Stromal cell of bone marrow (primary cell): Measurements from ENCODE around the gene FATE1.
A peak's percentile ranks its signal among the peaks of the same experiment; 100 is the strongest.
"Not testable (repeated sequence)": the region's sequence is repeated elsewhere in the genome, so short reads cannot be mapped to it uniquely, and the experiment has no call there.

Source experiments
- DNase-seq: peaks from one replicate; pipeline ENCODE4 v3.0.0-alpha.2; 2012; ENCODE audit warnings: low read depth

Gene FATE1

GRCh38 chrX:151715752-151716151, at the start of gene FATE1:
Gene FATE1 (plus strand): TSS chrX:151716035. CDS start chrX:151716120, 85 bp downstream.
- no peak for DNase-seq

- DNase-seq, result no peak
These were observed 40.6 kb upstream of the FATE1 start for GRCh38 chrX:151675121-151675746.

GRCh38 chrX:151676196-151676595, 39.6 kb upstream of the FATE1 start:
- no peak for DNase-seq

- DNase-seq, result no peak
These were observed 35.9 kb upstream of the FATE1 start for GRCh38 chrX:151679798-151680402.

GRCh38 chrX:151680805-151681204, 35.0 kb upstream of the FATE1 start:
- no peak for DNase-seq

GRCh38 chrX:151687635-151688034, 28.2 kb upstream of the FATE1 start:
- DNase-seq, result no peak

GRCh38 chrX:151688695-151689094, 27.1 kb upstream of the FATE1 start:
- no peak for DNase-seq

- no peak for DNase-seq
These were observed 23.0 kb upstream of the FATE1 start for GRCh38 chrX:151692825-151693224.

GRCh38 chrX:151694121-151694520, 21.7 kb upstream of the FATE1 start:
- DNase-seq, result no peak

GRCh38 chrX:151694661-151695582, 20.9 kb upstream of the FATE1 start, which contains the start of gene PRRG3:
Gene PRRG3 (plus strand): TSS chrX:151695458. CDS start chrX:151698815, 3,357 bp downstream.
- DNase-seq, result no peak

GRCh38 chrX:151695583-151696340, 20.1 kb upstream of the FATE1 start:
- no peak for DNase-seq

- DNase-seq, result not testable (repeated sequence)
These were observed 18.8 kb upstream of the FATE1 start for GRCh38 chrX:151697082-151697481.

GRCh38 chrX:151697522-151697921, 18.3 kb upstream of the FATE1 start:
- DNase-seq, result peak; percentile 91

GRCh38 chrX:151698485-151698884, 17.4 kb upstream of the FATE1 start:
- no peak for DNase-seq

- no peak for DNase-seq
These were observed 16.1 kb upstream of the FATE1 start for GRCh38 chrX:151699746-151700145.

GRCh38 chrX:151700581-151700980, 15.3 kb upstream of the FATE1 start:
- DNase-seq, result no peak

GRCh38 chrX:151701071-151701470, 14.8 kb upstream of the FATE1 start:
- DNase-seq, result no peak

GRCh38 chrX:151701531-151701930, 14.3 kb upstream of the FATE1 start:
- no peak for DNase-seq

- no peak for DNase-seq
These were observed 13.7 kb upstream of the FATE1 start for GRCh38 chrX:151702026-151702714.

GRCh38 chrX:151702741-151703340, 13.0 kb upstream of the FATE1 start:
- DNase-seq, result no peak

GRCh38 chrX:151703487-151703886, 12.3 kb upstream of the FATE1 start:
- DNase-seq, result no peak
